CD4-positive, alpha-beta T cell treated with Interleukin-15 for 1 hour (primary cell): ENCODE results near the gene SLC19A1.
"Not testable (repeated sequence)": the region's sequence is repeated elsewhere in the genome, so short reads cannot be mapped to it uniquely, and the experiment has no call there.

Experiments used
- DNase-seq: peaks from one replicate; pipeline ENCODE4 v3.0.0-alpha.2; 2020

The SLC19A1 gene

DNA sequence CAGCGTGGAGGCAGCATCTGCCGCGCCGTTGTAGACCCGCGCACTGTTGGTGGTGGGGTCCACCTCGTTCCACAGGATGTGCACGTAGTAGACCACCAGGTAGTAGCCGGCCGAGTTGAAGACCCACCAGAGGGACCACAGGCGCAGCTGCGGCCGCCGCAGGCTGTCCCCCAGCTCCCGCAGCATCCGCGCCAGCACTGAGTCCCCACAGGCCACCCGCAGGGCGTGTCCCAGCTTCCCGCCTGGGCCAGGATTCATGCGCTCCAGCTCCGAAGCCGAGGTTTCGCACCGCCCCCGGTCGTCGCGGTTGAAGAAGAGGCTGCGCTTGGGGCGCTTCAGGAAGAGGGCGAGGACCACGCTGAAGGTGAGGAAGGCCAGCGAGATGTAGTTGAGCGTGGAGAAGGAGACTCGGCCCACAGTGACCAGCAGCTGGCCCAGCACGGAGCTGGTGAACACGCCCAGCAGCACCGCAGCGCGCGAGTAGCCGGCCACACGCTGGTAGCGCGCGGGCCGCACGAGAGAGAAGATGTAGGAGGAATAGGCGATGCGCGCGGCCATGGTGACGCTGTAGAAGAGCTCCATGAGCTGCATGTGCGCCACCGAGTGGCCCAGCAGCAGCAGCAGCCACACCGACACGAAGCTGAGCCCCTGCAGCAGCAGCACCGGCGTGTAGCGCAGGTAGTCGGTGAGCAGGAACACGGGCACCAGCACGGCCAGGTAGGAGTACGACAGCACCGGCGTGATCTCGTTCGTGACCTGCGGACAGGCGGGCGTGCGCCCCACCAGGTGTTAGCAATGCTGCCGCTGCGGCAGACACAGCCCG, 10.6 kb downstream of the SLC19A1 start:
- DNase-seq, result peak; percentile 13

DNA sequence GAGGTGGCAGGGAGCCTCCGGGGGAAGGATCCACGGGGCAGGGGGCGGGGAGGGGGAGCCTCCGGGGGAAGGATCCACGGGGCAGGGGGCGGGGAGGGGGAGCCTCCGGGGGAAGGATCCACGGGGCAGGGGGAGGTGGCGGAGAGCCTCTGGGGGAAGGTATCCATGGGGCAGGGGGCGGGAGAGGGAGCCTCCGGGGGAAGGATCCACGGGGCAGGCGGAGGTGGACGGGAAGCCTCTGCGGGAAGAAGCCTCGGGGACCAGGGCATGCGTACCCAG, 11.2 kb downstream of the SLC19A1 start:
- not testable (repeated sequence) for DNase-seq

DNA sequence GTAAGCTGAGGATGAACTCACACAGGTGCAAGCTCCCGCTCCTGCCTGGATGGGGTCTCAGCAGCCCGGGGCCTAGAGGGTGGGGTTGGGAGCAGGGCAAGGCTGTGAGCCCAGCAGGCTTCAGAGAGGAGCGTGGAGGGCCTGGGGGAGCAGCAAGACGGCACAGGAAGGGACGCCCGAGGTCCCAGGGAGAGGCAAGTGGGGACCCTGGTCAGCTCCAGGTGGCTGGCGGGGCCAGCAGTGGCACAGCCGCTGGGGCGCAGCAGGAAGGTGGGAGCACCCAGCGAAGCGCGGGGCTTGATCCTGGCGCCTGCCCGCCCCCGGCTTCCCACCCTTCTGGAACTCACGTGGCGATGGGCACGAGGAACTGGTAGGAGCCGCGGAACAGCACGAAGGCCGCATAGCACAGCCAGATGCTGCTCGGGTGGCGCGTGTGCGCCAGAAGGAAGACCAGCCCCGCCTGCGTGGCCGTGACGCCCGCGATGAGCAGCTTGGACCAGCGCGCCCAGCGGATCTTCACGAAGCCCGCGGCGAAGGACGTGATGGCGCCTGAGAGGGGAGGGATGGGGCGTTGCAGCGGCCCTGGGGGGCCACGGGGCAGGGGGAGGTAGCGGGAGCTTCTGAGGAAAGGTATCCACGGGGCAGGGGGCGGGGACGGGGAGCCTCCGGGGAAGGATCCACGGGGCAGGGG, 11.7 kb downstream of the SLC19A1 start:
- DNase-seq, result peak; percentile 6

DNA sequence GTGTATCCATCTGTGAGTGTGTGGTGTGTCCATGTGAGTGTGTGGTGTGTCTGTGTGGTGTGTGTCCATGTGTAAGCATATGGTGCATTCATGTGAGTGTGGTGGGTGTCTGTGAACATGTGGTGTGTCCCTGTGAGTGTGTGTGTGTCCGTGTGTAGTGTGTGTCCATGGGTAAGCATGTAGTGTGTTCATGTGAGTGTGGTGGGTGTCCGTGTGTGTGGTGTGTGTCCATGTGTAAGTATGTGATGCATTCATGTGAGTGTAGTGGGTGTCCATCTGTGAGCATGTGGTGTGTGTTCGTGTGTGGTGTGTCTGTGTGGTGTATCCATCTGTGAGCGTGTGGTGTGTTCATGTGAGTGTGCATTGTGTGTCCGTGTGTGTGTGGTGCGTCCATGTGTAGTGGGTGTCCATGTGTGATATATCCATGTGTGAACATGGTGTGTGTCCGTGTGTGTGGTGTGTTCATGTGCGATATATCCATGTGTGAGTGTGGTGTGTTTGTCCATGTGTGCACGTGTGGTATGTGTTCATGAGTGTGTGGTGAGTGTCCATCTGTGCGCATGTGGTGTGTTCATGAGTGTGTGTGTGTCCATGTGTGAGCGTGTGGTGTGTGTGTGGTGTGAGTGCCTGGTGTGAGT, 12.3 kb downstream of the SLC19A1 start:
- peak; percentile 15 for DNase-seq

DNA sequence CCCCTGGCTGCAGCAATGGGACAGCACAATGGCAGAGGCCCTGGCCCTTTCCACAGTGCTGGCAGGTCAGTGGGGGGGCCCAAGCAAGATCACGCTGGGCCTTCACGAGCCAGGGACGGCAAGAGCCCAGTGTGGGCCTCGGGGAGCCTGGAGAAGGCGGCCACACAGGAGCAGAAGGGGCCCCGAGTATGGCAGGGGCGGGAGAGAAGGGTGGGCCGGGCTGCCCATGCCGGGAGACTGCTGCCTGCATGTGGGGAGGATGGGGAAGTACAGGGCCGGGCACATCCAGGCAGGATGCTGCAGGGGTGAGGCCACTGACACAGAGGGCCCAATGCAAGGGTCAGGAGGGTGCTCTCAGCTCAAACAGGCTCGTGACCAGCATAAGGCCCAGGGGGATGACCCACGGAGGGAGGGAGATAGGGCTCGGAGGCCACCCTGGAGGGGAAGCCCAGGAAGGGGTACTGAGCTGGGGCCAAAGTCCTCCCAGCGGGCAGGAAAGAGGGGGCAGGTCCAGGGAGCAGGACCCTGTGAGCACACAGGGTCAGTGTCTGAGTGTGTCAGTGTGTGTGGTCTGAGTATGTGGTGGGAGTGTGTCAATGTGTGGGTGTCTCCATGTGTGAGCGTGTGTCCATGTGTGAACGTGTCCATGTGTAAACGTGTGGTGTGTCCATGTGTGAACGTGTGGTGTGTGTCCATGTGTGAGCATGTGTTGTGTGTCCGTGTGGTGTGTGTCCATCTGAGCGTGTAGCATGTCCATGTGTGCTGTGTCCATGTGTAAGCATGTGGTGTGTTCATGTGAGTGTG, 13.1 kb downstream of the SLC19A1 start:
- peak; percentile 15 for DNase-seq

DNA sequence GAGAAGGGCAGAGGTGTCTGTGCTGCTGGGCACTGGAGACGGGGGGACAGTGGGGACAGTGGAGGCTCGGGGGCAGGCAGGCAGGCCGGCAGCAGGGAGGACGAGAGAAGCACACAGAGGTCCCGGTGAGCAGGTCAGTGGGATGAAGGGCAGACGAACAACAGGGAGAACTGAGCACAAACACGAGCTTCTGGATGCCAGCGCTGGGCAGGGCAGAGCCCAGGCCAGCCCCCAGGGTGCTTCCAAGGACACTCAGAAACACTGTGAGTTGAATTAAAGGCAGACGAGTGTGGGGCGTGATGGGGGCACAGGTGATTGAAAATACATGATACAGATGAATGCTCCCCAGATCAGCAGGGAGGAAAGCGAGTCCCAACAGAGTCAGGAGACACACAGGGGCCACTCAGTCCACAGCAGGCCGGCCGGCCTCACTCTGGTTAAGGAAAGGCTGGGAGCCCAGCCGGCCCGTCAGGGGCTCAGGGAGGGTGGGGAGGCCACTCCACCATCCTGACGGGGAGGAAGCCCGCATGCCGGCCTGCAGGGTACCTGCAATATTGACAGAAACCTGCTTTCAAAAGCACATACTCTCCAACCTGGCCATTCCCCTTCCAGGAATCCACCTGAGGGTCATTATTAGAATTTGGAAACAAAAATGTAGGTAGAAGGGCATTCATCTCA, 14.1 kb downstream of the SLC19A1 start:
- no peak for DNase-seq

DNA sequence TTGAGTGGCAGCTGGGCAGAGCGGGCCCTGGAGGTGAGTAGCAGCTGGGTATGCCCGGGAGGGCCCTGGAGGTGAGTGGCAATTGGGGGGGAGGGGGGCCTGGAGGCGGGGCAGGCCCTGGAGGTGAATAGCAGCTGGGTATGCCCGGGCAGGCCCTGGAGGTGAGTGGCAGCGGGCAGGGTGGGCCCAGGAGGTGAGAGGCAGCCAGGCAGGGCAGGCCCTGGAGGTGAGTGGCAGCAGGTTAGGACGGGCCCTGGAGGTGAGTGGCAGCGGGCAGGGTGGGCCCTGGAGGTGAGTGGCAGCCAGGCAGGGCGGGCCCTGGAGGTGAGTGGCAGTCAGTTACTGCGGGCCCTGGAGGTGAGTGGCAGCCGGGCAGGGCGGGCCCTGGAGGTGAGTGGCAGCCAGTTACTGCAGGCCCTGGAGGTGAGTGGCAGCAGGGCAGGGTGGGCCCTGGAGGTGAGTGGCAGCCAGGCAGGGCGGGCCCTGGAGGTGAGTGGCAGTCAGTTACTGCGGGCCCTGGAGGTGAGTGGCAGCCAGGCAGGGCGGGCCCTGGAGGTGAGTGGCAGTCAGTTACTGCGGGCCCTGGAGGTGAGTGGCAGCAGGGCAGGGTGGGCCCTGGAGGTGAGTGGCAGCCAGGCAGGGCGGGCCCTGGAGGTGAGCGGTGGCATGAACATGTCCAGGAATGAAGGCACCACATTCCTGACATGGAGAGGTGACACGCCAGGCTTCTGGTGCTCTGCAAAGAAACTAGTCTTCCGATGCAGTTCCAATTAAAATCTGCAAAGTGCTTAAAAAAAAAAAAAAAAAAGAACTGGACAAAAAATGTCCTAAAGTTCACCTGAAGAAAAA, 14.9 kb downstream of the SLC19A1 start:
- DNase-seq, result peak; percentile 9

DNA sequence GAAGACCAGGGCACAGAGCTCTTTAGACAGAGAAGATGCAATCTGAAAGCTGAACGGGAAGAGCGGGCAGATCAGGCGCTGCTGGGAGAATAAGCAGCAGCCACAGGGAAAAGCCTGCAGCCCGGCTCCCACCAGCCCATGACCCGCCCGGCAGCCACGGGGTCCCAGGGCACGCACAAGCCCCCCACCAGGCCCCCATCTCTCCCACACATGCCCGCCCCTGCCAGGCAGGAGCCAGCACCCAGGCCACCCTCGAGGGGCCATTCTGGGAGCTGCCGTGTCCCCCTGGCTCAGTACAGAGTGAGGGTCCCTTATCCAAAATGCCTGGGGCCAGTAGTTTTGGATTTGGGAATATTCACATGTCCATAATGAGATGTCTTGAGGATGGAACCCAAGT, 16.3 kb downstream of the SLC19A1 start:
- DNase-seq, result peak; percentile 12

DNA sequence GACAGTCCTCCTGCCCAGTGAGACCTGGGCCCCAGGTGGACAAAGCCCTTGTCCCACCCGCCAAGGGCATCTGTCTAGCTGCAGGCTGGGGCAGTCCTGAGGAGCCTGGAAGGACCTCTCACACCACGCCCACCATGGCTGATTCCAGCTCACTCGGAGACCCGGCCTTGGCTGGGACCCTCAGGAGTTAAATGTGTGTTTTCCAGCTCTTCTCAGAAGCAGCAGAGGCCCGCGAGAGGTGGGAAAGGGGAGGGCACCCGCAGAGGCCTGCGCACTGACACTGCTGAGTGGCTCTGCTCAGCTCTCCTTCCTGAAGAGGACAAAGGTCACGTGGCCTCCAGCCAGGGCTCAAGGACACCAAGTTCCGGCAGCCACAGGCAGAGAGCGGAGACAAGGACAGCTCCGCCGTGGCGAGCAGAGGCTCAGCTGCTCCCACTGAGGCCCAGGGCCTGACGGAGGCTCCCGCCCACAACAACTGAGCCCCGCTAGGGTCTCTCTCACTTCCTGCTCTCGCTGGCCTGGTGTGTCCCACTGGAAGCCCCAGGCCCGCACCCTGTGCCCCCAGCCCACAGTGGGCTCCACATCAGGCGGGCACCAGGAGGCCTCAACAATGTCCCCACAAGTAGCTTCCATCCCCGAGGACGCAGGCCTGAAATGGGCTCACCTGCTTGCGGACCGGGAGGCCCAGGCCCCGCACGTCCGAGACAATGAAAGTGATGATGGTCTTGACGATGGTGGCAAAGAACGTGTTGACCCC, 16.9 kb downstream of the SLC19A1 start:
- peak; percentile 13 for DNase-seq

DNA sequence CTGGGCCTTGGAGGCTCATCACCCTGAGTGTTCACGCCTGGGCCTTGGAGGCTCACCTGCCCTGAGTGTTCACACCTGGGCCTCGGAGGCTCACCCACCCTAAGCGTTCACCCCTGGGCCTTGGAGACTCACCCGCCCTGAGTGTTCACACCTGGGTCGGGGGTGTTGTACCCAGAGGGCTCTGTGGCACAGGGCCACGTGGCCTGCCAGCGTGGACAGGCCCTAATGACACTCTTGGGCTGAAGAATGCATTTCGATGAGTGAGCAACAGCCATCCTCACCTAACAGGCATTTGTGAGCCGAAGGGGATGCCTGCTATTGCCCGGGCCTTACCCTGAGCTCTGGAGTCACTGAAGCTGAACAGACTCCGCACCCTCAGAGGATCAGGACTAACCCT, 17.5 kb downstream of the SLC19A1 start:
- DNase-seq, result no peak

DNA sequence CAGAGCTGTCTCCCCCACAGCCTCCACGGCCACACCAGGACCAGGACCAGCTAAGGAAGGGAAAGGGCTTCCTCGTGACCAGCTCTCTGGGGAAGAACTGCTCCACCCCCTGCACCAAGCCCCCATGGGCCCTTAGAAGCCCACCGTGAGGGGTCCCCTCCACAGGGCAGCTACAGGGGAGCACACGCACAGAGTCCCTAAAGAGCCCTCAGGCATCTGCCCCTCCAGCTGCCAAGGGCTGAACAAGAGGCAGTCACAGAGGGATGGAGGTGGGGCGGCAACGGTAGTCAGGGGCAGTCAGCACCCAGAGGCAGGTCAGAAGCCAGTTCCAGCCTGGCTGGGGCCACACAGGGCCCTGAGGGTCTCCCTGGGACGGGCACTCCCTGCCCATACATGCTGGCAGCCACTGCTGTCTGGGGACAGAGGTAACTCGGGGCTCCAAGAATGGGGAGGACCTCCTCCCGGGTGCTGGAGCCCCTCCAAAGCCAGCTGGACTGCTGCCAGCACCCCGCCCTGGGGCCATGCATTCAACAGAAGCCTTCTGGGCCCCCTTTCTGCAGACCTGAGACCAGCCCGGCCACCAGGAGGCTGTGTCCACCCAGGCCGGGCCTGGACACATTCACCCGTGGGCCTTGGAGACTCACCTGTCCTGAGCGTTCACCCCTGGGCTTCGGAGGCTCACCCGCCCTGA, 18.7 kb downstream of the SLC19A1 start:
- DNase-seq, result peak; percentile 9

DNA sequence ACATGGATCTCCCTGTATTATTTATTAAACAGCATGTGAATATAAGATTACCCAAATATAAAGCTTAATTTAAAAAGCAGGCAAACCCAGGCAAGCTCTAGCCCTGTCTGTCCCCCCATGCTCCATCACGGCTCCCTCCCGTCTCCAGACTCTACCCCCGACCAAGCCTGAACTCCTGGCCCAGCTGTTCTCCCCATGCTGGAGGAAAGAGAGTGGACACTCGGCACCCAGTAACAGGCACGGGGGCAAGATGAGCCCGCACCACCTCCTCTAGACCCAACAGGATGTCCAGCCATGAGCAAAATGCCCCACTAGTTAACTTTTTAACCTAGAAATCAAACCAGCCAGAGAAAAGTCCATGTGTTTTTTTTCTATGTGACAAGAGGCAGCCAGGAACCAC, 19.3 kb downstream of the SLC19A1 start:
- peak; percentile 15 for DNase-seq

DNA sequence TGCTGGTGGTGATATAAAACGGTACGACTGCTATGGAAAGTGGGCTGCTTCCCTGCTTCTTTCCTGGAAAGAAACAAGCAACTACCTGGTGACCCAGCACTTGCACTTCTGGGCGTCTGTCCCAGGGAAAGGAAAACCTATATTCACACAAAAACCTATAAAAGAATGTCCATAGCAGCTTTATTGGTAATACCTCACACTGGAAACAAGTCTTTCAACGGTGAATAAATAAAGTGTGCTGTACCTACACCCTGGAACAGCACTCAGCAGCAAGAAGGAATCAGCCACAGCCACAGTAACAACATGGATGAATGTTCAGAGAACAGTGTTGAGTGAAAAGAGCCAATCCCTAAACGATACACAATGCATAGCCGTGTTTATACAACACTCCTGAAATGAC, 19.9 kb downstream of the SLC19A1 start:
- no peak for DNase-seq

DNA sequence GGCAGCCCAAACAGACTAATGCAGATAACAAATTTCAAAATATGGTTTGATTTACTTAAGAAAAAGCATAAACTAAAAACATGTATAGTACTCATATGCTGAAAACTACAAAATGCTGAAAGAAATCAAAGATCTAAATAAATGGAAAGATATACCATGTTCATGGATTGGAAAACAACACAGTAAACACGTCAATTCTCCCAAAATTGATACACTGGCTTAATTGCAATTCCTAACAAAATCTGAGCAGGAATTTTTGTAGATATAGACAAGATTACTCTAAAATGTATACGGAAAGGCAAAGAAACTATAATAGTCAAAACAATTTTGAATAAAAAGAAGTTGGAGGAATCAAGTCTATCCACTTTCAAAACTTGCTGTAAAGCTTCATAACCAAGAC, 21.0 kb downstream of the SLC19A1 start:
- DNase-seq, result no peak

DNA sequence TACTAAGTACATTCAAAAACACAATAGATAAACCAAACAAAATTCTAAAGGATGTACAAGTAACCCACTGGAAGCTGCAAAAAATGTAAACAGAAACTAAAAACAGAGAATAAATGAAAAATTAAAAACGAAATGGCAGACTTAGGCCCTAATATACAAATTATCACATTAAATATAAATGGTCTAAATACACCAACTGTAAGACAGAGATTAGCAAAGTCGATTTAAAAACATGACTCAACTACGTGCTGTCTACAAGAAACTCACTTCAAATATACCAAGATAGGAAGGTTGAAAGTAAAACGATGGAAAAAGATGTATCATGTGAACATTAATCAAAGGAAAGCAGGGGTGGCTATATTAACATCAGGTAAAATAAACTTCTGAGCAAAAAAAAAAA, 23.1 kb downstream of the SLC19A1 start:
- DNase-seq, result no peak

DNA sequence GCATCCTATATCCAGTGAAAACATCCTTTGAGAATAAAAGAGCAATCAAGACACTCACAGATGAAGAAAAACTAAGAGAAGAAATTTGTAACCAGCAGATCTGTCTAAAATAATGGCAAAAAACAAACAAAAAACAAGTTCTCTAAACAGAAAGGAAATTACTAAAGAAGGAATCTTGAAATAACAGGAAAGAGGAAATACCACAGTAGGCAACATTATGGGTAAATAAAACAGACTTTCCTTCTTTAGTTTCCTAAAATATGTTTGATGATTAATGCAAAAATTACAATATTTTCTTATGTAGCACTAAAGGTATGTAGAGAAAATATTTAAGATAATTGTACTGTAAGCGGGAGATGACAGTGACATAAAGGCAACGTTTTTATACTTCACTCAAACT, 23.5 kb downstream of the SLC19A1 start:
- DNase-seq, result no peak

DNA sequence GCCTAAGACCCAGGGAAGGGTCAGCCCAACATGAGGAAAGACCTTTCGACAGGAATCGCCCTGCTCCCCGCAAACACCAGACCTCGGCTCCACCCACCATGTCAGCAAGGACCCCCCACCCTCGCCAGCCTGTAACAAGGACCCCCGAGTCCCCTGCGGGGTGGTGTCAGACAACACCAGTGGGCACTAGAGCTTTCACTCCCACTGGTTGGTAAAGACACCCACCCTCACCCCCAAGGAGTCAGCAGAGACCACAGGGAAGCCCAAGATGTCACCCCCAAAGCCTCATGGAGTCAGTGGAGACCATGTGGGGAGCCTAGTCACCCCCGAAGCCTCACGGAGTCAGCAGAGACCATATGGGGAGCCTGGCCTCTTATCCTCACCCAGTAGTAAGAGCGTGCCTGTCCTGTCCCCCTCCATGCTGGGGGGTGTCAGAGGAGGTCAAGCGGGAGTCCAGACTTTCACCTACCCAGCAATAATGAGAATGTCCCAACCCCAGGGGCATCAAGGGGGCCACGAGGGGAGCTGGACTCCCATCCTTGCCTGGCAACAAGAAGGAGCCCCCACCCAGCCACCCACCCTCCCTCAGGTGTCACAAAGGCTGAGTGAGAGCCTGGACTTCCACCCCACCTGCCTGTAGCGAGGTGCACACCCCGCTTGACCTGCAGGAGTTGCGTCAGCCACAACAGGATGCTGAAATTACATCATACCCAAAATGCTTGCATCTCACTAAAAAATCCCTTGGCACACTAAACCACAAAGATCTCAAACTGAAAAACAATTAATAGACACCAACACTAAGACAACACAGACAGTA, 24.8 kb downstream of the SLC19A1 start:
- DNase-seq, result peak; percentile 50

DNA sequence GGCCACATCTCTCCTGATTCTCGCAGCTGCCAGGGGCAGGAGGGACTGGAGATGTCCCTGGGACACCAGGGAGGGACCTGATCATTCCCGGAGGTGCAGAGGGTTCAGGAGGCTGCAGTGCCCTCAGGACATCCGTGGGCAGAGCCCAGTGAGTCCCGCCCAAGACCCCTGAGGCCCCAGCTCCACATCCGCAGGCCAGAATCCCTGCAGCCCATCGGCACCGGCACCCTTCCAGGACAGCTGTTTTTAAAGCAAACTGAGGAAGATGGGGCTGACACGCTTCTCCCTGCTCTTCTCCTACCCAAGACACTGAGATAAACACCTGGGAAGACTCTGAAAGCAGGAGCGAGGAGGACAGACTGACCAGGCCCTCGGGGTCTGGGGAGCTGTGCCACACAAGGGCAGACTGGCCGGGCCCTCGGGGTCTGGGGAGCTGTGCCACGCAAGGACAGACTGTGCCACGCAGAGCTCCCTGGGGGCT, 25.5 kb downstream of the SLC19A1 start:
- no peak for DNase-seq

DNA sequence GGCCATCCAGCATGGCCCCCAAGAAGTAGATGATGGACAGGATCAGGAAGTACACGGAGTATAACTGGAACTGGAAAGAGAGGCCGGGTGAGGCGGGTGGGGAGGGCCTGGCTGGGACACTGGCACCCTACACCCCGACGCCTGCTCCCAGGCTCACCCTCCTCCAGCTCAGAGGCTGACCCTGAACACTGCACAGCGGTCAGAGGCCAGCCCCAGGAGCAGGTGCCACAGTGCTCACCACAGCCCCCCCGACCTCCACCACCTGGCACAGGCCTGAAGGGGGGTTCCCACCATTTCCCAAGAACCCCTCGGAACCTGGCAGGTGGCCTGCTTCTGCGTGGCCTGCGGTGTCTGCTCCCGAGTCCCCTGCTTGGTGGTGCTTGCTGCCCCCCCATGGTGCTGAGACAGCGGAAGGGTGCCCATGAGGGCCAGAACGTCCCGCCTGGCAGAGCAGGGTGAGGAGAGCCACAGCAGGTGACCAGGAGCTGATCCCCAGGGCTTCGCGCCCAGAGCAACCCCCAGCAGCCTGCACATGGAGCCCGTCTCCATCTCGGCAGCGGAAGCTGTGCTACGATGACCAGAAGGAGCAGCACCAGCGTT, 26.1 kb downstream of the SLC19A1 start:
- peak; percentile 17 for DNase-seq
